Transverse colon (tissue), 4 donors: ENCODE results near the gene CASK. TPM values are rescaled to one million over a fixed set of nuclear protein-coding genes. Genes with fewer than 3 reads are reported as not detected.

Source experiments
- DNase-seq: peaks from one replicate; pipeline ENCODE4 v3.0.0-alpha.2; 2019
- H3K27ac ChIP-seq, 4 donors: fragments of 200-600 bp; sonication (generic); 2 replicates each; pipeline ENCODE4 v1.5.1; 2016 to 2018; ENCODE audit warnings: inconsistent platforms in 4 of 4
- H3K27me3 ChIP-seq: fragments of 200-600 bp; sonication (generic); 2 replicates; pipeline ENCODE4 v1.5.1; 2017; ENCODE audit warnings: inconsistent platforms
- H3K36me3 ChIP-seq, 4 donors: fragments of 200-600 bp; sonication (generic); 2 replicates each; pipeline ENCODE4 v1.5.1; 2017 to 2019; ENCODE audit warnings: inconsistent platforms in 4 of 4
- H3K4me1 ChIP-seq, 4 donors: fragments of 200-600 bp; sonication (generic); 2 replicates each; pipeline ENCODE4 v1.5.1; 2017 to 2020; ENCODE audit warnings: inconsistent platforms in 4 of 4
- H3K4me3 ChIP-seq, 4 donors: fragments of 200-600 bp; sonication (generic); 1 replicate in 1 of 4; 2 replicates in 3 of 4; pipeline versions ENCODE4 v1.5.1 to v1.6.1; 2017 to 2019; ENCODE audit warnings: inconsistent platforms in 4 of 4
- H3K9me3 ChIP-seq, 2 donors: fragments of 200-600 bp; sonication (generic); 2 replicates each; pipeline ENCODE4 v1.5.1; 2017 to 2019; ENCODE audit warnings: inconsistent platforms in 2 of 2
- CTCF ChIP-seq, 5 experiments: fragments of 200-600 bp in 3 of 5; fragments of 450-650 bp in 2 of 5; sonication (generic) in 3 of 5; IDR thresholded peaks; 1 replicate in 2 of 5; 2 replicates in 3 of 5; pipeline ENCODE4 v1.5.1; 2016 to 2017; ENCODE audit warnings: antibody characterized with exemption in 5 of 5, inconsistent platforms in 3 of 5, mild to moderate bottlenecking in 2 of 5, moderate library complexity in 1 of 5
- EP300 ChIP-seq: sonication (generic); formaldehyde crosslinking; IDR thresholded peaks from one replicate; pipeline ENCODE4 v1.6.1; 2017; ENCODE audit warnings: antibody characterized with exemption, low read depth
- POLR2A ChIP-seq: fragments of 450-650 bp; IDR thresholded peaks from one replicate; pipeline ENCODE4 v1.6.1; 2016; ENCODE audit warnings: antibody characterized with exemption, mild to moderate bottlenecking, moderate library complexity
- POLR2AphosphoS5 ChIP-seq, 3 donors: sonication (generic); formaldehyde crosslinking; IDR thresholded peaks; one replicate each; pipeline ENCODE4 v1.6.1; 2016; ENCODE audit warnings: antibody characterized with exemption in 3 of 3
- WGBS, 2 donors: methylation state at CpG; one replicate each; pipeline ENCODE4 v1.1.5; 2018; ENCODE audit warnings: low coverage in 1 of 2; 5-methylcytosine and 5-hydroxymethylcytosine counted together
- in situ Hi-C, 4 donors: fragments of 200-750 bp; cut with MboI; loops; one replicate each; pipeline versions ENCODE4 v1.15.0 to v1.15.1; 2017; ENCODE audit warnings: low sequenced_read_pairs in 3 of 4, low pct_ligation_motif_present in 1 of 4, low pct_unique_long_range_greater_than_20kb in 1 of 4
- intact Hi-C: fragments of 100-400 bp; cut with DNase I; formaldehyde crosslinking; loops from one replicate; pipeline ENCODE4 v1.15.1; 2023; ENCODE audit warnings: low total_unique reads
- total RNA-seq, 4 donors: library from RNA; depleted of rRNA; stranded (reverse); fragments of >200 nt; gene quantifications; one replicate each; pipeline ENCODE4 v1.1.0, GENCODE V29; 2016

CASK gene
- total RNA-seq, 4 donors from 2014 or later, result 26.6 to 86.1 (median 56.3) TPM

- no peak for TF ChIP-seq POLR2AphosphoS5 (IDR thresholded peaks at IDR 0.05)
- no peak for TF ChIP-seq CTCF (IDR thresholded peaks at IDR 0.05)
- no peak for TF ChIP-seq EP300
- no peak for TF ChIP-seq POLR2A
- Histone ChIP-seq H3K36me3 (no peaks in the 10 kb centered on the region), H3K4me3 (no peak overlapping the region), H3K4me1 (no peaks in the 10 kb centered on the region), H3K27ac (no peak overlapping the region), H3K9me3 (no peaks in the 10 kb centered on the region), H3K27me3 (no peaks in the 10 kb centered on the region)
- DNase-seq, result no peak
- in situ Hi-C loops, result loop anchor here in 3 of 4 donors (25.0 kb wide), 3 partner anchors 923 to 1773 kb away; no protein-coding TSS in a partner anchor
- intact Hi-C loops, result no loop called here
- 66% methylated on average over 2 of the region's 2 CpGs; no CpG with 5 or more reads in 1 of the 2 donors for WGBS, 2 donors
Observed at GRCh38 chrX:41789374-41789773, 134.0 kb downstream of the CASK start.

- in situ Hi-C loops (loop anchor here in 3 of 4 donors (25.0 kb wide), 3 partner anchors 927 to 1777 kb away; no protein-coding TSS in a partner anchor), intact Hi-C loops (no loop called here)
- H3K4me3 ChIP-seq, result no peak overlapping the region
- H3K27ac ChIP-seq, result no peak overlapping the region
- H3K4me1 ChIP-seq, result no peaks in the 10 kb centered on the region
- 72% methylated on average over 2 of the region's 2 CpGs; no CpG with 5 or more reads in 1 of the 2 donors for WGBS, 2 donors
- no peaks in the 10 kb centered on the region for H3K9me3 ChIP-seq
- DNase-seq, result no peak
- H3K36me3 ChIP-seq, result no peaks in the 10 kb centered on the region
- TF ChIP-seq EP300, result no peak
- TF ChIP-seq POLR2AphosphoS5 (IDR thresholded peaks at IDR 0.05), result no peak
- TF ChIP-seq POLR2A, result no peak
- no peak for TF ChIP-seq CTCF (IDR thresholded peaks at IDR 0.05)
- H3K27me3 ChIP-seq, result no peaks in the 10 kb centered on the region
Observed at GRCh38 chrX:41785685-41786084, 137.7 kb downstream of the CASK start.

- in situ Hi-C loops, result loop anchor here in 3 of 4 donors (25.0 kb wide), 3 partner anchors 931 to 1781 kb away; no protein-coding TSS in a partner anchor
- H3K4me3 ChIP-seq, result no peak overlapping the region
- TF ChIP-seq CTCF (IDR thresholded peaks at IDR 0.05) (peak; percentile 47 to 70 (median 57)), EP300 (no peak), POLR2A (no peak), POLR2AphosphoS5 (IDR thresholded peaks at IDR 0.05) (no peak)
- H3K9me3 ChIP-seq, result no peaks in the 10 kb centered on the region
- peaks cover 0 to 10% (median 7%) of the 10 kb centered on the region in 4 donors for H3K4me1 ChIP-seq
- intact Hi-C loops, result no loop called here
- no peaks in the 10 kb centered on the region for H3K36me3 ChIP-seq
- 0 to 7% methylated on average over 2 of the region's 2 CpGs for WGBS, 2 donors
- no peak for DNase-seq
- H3K27ac ChIP-seq, result no peak overlapping the region
- H3K27me3 ChIP-seq, result no peaks in the 10 kb centered on the region
Observed at GRCh38 chrX:41781500-41781899, 141.9 kb downstream of the CASK start.

- Histone ChIP-seq H3K36me3 (no peaks in the 10 kb centered on the region), H3K4me3 (no peak overlapping the region), H3K4me1 (peaks cover 0 to 10% (median 7%) of the 10 kb centered on the region in 4 donors), H3K27ac (peak overlapping the region in 1 of 4 donors; percentile 8), H3K27me3 (no peaks in the 10 kb centered on the region), H3K9me3 (no peaks in the 10 kb centered on the region)
- in situ Hi-C loops, result loop anchor here in 3 of 4 donors (25.0 kb wide), 3 partner anchors 932 to 1782 kb away; no protein-coding TSS in a partner anchor
- DNase-seq, result no peak
- WGBS, 2 donors, result 41 to 44% methylated on average over 3 of the region's 3 CpGs
- no peak for TF ChIP-seq POLR2A
- no peak for TF ChIP-seq POLR2AphosphoS5 (IDR thresholded peaks at IDR 0.05)
- no peak for TF ChIP-seq CTCF (IDR thresholded peaks at IDR 0.05)
- TF ChIP-seq EP300, result no peak
- intact Hi-C loops, result no loop called here
Observed at GRCh38 chrX:41779941-41780340, 143.4 kb downstream of the CASK start.
